ENCODE results near the gene CARTPT.
A peak's percentile ranks its signal among the peaks of the same experiment; 100 is the strongest.

Gene CARTPT

DNA sequence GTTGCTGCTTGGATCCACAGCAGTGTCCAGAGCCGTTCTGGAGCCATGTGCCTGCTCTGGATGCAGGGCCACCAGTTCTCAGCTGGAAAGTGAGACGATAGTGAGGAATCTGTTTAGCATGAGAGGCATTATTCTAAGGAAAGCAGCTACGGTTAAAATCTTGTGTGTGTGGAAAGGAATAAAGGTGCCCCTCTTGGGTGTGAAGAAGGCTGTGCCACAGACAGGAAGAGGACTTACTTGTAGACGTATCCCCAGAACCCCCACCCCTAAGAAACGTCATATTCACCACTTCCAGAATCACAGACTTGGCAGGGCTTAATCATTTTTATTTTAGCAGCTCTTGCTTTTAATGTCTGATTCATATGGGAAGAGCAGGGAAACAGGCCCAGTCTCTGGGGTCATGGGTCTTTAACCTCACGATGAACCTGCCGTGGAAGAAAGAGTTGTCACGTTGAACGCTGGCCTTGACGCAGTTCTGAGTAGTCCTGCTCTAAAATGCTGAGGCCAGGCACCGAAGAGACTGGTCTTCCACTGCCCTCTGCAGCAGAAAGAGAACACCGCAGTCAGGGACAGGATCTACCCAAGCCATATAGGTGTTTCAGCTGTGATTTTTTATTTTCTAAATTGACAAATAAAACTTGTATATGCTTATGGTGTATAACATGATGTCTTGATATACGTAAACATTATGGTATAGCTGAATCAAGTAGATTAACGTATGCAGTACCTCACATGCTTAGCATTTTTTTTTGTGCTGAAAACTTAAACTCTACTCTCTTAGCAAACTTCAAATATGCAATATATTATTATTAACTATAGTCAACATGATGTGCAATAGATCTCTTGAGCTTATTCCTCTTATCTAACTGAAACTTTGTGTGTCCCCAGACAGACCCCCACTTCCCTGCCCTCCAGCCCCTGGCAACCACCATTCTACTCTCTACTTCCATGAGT lies 38.8 kb downstream of the CARTPT start:
- H3K79me1 ChIP-seq (replicated peaks; ENCODE audit: low read length, poor library complexity, severe bottlenecking), result no peaks in the 10 kb centered on the region
- H3K23ac ChIP-seq (ENCODE audit: low read length in 2 of 2), result no peak overlapping the region
- 26% methylated on average over 8 of the region's 14 CpGs for WGBS
- H3K9ac ChIP-seq (ENCODE audit: low read length), result peak overlapping the region; percentile 54
- no peak overlapping the region for H2BK120ac ChIP-seq (ENCODE audit: low read depth, low read length)
- no peaks in the 10 kb centered on the region for H3K36me3 ChIP-seq (ENCODE audit: control insufficient read depth in 1 of 2, insufficient read depth in 2 of 2, low read depth in 1 of 2, low read length in 2 of 2)
- H3K18ac ChIP-seq (ENCODE audit: low read depth in 1 of 2, low read length in 2 of 2), result no peak overlapping the region
- H2AK5ac ChIP-seq (ENCODE audit: low read length, severe bottlenecking), result no peak overlapping the region
- no peaks in the 10 kb centered on the region for H3K9me3 ChIP-seq (ENCODE audit: control insufficient read depth, low read length)
- peak; percentile 67 for DNase-seq
- H3K4ac ChIP-seq (ENCODE audit: low read depth in 1 of 2, low read length in 2 of 2), result no peak overlapping the region
- peak overlapping the region; percentile 7 for H3K4me2 ChIP-seq (ENCODE audit: low read length, poor library complexity, severe bottlenecking)
- no peak overlapping the region for H2BK12ac ChIP-seq (ENCODE audit: low read length in 2 of 2)
- H3K4me1 ChIP-seq (ENCODE audit: control insufficient read depth, insufficient read depth, low read depth, low read length), result no peaks in the 10 kb centered on the region
- no peak overlapping the region for H3K27ac ChIP-seq (ENCODE audit: low read length, poor library complexity, severe bottlenecking)
- no peak overlapping the region for H2AFZ ChIP-seq (ENCODE audit: low read depth, low read length)
- peak overlapping the region in 1 of 2 experiments; percentile 58 for H3K4me3 ChIP-seq (ENCODE audit: insufficient read depth in 1 of 2, low read depth in 1 of 2, low read length in 2 of 2)
- H3K14ac ChIP-seq (ENCODE audit: low read length in 2 of 2), result no peak overlapping the region
- no peak overlapping the region for H4K91ac ChIP-seq (ENCODE audit: low read length)
- no peak overlapping the region for H2BK5ac ChIP-seq (ENCODE audit: low read depth, low read length, poor library complexity, severe bottlenecking)
- no peak overlapping the region for H4K8ac ChIP-seq (ENCODE audit: low read length)
- H2BK15ac ChIP-seq (ENCODE audit: low read depth, poor library complexity, severe bottlenecking), result no peak overlapping the region
- peaks cover 2 to 4% of the 10 kb centered on the region in 2 experiments for H3K27me3 ChIP-seq (ENCODE audit: control insufficient read depth in 1 of 2, insufficient read depth in 1 of 2, low read length in 2 of 2)

DNA sequence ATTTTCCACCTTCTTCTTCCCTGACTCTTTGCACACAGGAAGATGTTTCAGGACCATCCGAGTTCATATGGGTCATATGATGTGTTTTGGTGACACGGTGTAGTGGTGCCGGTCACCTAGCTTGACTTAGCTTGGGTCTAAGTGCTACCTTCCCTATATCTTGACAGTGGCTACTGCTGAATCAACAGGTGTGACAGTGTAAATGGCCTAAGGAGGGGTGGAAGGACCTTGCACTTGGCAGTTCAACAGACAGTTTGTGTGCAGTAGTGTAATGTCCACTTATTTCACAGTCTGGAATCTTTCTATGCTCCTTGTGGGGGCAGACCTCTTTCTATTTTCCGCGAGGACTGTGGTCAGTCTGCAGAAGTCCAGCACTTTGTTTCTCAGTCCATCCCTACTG lies 43.8 kb downstream of the CARTPT start:
- H2BK5ac ChIP-seq (ENCODE audit: low read depth, low read length, poor library complexity, severe bottlenecking), result no peak overlapping the region
- H3K4me1 ChIP-seq (ENCODE audit: control insufficient read depth, insufficient read depth, low read depth, low read length), result no peaks in the 10 kb centered on the region
- H2BK12ac ChIP-seq (ENCODE audit: low read length in 2 of 2), result no peak overlapping the region
- H3K4me2 ChIP-seq (ENCODE audit: low read length, poor library complexity, severe bottlenecking), result no peak overlapping the region
- H3K23ac ChIP-seq (ENCODE audit: low read length in 2 of 2), result peak overlapping the region in 1 of 2 experiments; percentile 72
- H4K8ac ChIP-seq (ENCODE audit: low read length), result no peak overlapping the region
- peaks cover 2% of the 10 kb centered on the region for H3K9me3 ChIP-seq (ENCODE audit: control insufficient read depth, low read length)
- H3K9ac ChIP-seq (ENCODE audit: low read length), result no peak overlapping the region
- H2AK5ac ChIP-seq (ENCODE audit: low read length, severe bottlenecking), result no peak overlapping the region
- H3K18ac ChIP-seq (ENCODE audit: low read depth in 1 of 2, low read length in 2 of 2), result no peak overlapping the region
- no peak overlapping the region for H2AFZ ChIP-seq (ENCODE audit: low read depth, low read length)
- DNase-seq, result no peak
- no peak overlapping the region for H2BK15ac ChIP-seq (ENCODE audit: low read depth, poor library complexity, severe bottlenecking)
- H4K91ac ChIP-seq (ENCODE audit: low read length), result no peak overlapping the region
- peaks cover 4 to 25% of the 10 kb centered on the region in 2 experiments for H3K27me3 ChIP-seq (ENCODE audit: control insufficient read depth in 1 of 2, insufficient read depth in 1 of 2, low read length in 2 of 2)
- no peak overlapping the region for H3K4me3 ChIP-seq (ENCODE audit: insufficient read depth in 1 of 2, low read depth in 1 of 2, low read length in 2 of 2)
- no peak overlapping the region for H3K4ac ChIP-seq (ENCODE audit: low read depth in 1 of 2, low read length in 2 of 2)
- no peak overlapping the region for H3K14ac ChIP-seq (ENCODE audit: low read length in 2 of 2)
- H3K36me3 ChIP-seq (ENCODE audit: control insufficient read depth in 1 of 2, insufficient read depth in 2 of 2, low read depth in 1 of 2, low read length in 2 of 2), result no peaks in the 10 kb centered on the region
- no peak overlapping the region for H2BK120ac ChIP-seq (ENCODE audit: low read depth, low read length)
- no peak overlapping the region for H3K27ac ChIP-seq (ENCODE audit: low read length, poor library complexity, severe bottlenecking)
- WGBS, result 91% methylated on average over 5 of the region's 5 CpGs
- H3K79me1 ChIP-seq (replicated peaks; ENCODE audit: low read length, poor library complexity, severe bottlenecking), result no peaks in the 10 kb centered on the region

DNA sequence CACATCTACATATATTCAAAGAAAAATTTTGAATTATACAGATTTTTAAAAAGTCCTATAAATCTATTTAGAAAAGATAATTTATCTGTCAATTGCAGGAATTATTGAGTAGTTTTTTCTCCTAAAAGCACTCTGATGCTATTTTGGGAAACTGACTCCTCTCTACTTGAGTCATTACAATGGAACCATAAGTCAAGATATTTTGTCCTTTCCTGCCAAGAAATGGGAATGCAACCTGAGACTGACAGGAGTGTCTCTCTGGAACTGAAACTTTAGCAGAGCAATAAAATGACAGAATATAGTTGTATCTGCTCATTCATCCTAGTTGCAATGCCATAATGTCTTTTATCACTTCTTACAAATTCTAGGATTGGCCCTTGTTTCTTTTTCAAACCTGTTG lies 48.6 kb downstream of the CARTPT start:
- Histone ChIP-seq H2AK5ac (ENCODE audit: low read length, severe bottlenecking) (no peak overlapping the region), H2BK120ac (ENCODE audit: low read depth, low read length) (no peak overlapping the region), H3K27me3 (ENCODE audit: control insufficient read depth in 1 of 2, insufficient read depth in 1 of 2, low read length in 2 of 2) (peaks cover 4 to 22% of the 10 kb centered on the region in 2 experiments), H3K9ac (ENCODE audit: low read length) (no peak overlapping the region), H3K9me3 (ENCODE audit: control insufficient read depth, low read length) (peaks cover 2% of the 10 kb centered on the region), H3K18ac (ENCODE audit: low read depth in 1 of 2, low read length in 2 of 2) (no peak overlapping the region), H3K4me3 (ENCODE audit: insufficient read depth in 1 of 2, low read depth in 1 of 2, low read length in 2 of 2) (no peak overlapping the region), H3K4me2 (ENCODE audit: low read length, poor library complexity, severe bottlenecking) (no peak overlapping the region), H3K23ac (ENCODE audit: low read length in 2 of 2) (no peak overlapping the region), H2BK12ac (ENCODE audit: low read length in 2 of 2) (no peak overlapping the region), H2AFZ (ENCODE audit: low read depth, low read length) (no peak overlapping the region), H2BK15ac (ENCODE audit: low read depth, poor library complexity, severe bottlenecking) (no peak overlapping the region), H3K27ac (ENCODE audit: low read length, poor library complexity, severe bottlenecking) (no peak overlapping the region), H3K79me1 (replicated peaks; ENCODE audit: low read length, poor library complexity, severe bottlenecking) (no peaks in the 10 kb centered on the region), H3K36me3 (ENCODE audit: control insufficient read depth in 1 of 2, insufficient read depth in 2 of 2, low read depth in 1 of 2, low read length in 2 of 2) (no peaks in the 10 kb centered on the region), H4K8ac (ENCODE audit: low read length) (no peak overlapping the region), H2BK5ac (ENCODE audit: low read depth, low read length, poor library complexity, severe bottlenecking) (no peak overlapping the region), H4K91ac (ENCODE audit: low read length) (no peak overlapping the region), H3K4me1 (ENCODE audit: control insufficient read depth, insufficient read depth, low read depth, low read length) (no peaks in the 10 kb centered on the region), H3K14ac (ENCODE audit: low read length in 2 of 2) (no peak overlapping the region), H3K4ac (ENCODE audit: low read depth in 1 of 2, low read length in 2 of 2) (no peak overlapping the region)
- DNase-seq, result no peak

DNA sequence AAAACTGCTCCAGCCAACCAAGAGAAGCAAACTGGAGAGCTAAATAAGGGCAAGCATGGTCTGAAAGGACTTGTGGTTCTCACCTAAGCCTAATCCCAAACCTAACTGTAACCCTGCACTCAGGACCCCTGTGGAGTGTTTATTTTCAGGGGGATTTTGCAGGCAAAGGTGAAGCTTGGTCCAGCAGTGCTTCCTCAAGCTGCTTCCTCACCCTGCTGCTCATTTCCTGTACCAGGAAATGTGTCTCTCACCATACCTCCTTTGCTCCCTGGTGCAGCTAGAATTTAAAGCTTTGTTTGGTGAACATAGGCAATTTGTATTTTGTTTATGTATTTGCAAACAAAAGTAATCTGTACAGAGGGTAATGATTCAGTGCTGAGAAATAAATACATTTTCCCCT lies 50.2 kb downstream of the CARTPT start:
- H3K23ac ChIP-seq (ENCODE audit: low read length in 2 of 2), result no peak overlapping the region
- H3K4me2 ChIP-seq (ENCODE audit: low read length, poor library complexity, severe bottlenecking), result no peak overlapping the region

More for the DNA sequence above, 50.2 kb downstream of the CARTPT start:
- no peak overlapping the region for H2BK5ac ChIP-seq (ENCODE audit: low read depth, low read length, poor library complexity, severe bottlenecking)
- no peak overlapping the region for H4K91ac ChIP-seq (ENCODE audit: low read length)
- no peak overlapping the region for H2BK15ac ChIP-seq (ENCODE audit: low read depth, poor library complexity, severe bottlenecking)
- no peak overlapping the region for H2BK12ac ChIP-seq (ENCODE audit: low read length in 2 of 2)
- no peak overlapping the region for H2AFZ ChIP-seq (ENCODE audit: low read depth, low read length)
- no peak overlapping the region for H3K14ac ChIP-seq (ENCODE audit: low read length in 2 of 2)
- no peak for DNase-seq
- H3K27ac ChIP-seq (ENCODE audit: low read length, poor library complexity, severe bottlenecking), result no peak overlapping the region
- no peaks in the 10 kb centered on the region for H3K79me1 ChIP-seq (replicated peaks; ENCODE audit: low read length, poor library complexity, severe bottlenecking)
- H4K8ac ChIP-seq (ENCODE audit: low read length), result no peak overlapping the region
- no peak overlapping the region for H3K4me3 ChIP-seq (ENCODE audit: insufficient read depth in 1 of 2, low read depth in 1 of 2, low read length in 2 of 2)
- H3K4ac ChIP-seq (ENCODE audit: low read depth in 1 of 2, low read length in 2 of 2), result no peak overlapping the region
- H3K4me1 ChIP-seq (ENCODE audit: control insufficient read depth, insufficient read depth, low read depth, low read length), result no peaks in the 10 kb centered on the region
- H2AK5ac ChIP-seq (ENCODE audit: low read length, severe bottlenecking), result no peak overlapping the region
- no peaks in the 10 kb centered on the region for H3K36me3 ChIP-seq (ENCODE audit: control insufficient read depth in 1 of 2, insufficient read depth in 2 of 2, low read depth in 1 of 2, low read length in 2 of 2)
- H3K9me3 ChIP-seq (ENCODE audit: control insufficient read depth, low read length), result peaks cover under 1% of the 10 kb centered on the region
- H3K27me3 ChIP-seq (ENCODE audit: control insufficient read depth in 1 of 2, insufficient read depth in 1 of 2, low read length in 2 of 2), result peaks cover 0 to 17% of the 10 kb centered on the region in 2 experiments
- no peak overlapping the region for H2BK120ac ChIP-seq (ENCODE audit: low read depth, low read length)
- H3K18ac ChIP-seq (ENCODE audit: low read depth in 1 of 2, low read length in 2 of 2), result no peak overlapping the region
- H3K9ac ChIP-seq (ENCODE audit: low read length), result no peak overlapping the region

All from mesenchymal stem cell (in vitro differentiated cells and primary cell).